Measurements from ENCODE around the gene CR2. TPM values are rescaled to one million over a fixed set of nuclear protein-coding genes. Genes with fewer than 3 reads are reported as not detected.

The CR2 gene
- total RNA-seq, 4 donors from 2014 or later = 0.06 to 0.07 TPM; not detected in 2

- no peak for DNase-seq (ENCODE audit: low spot score in 2 of 2)
- TF ChIP-seq POLR2A (IDR thresholded peaks at IDR 0.05) (no peak), CTCF (IDR thresholded peaks at IDR 0.05) (no peak)
- intact Hi-C loops (cut with DNase I; ENCODE audit: low total_unique reads) = no loop called here
- no peak overlapping the region for H3K4me3 ChIP-seq (ENCODE audit: low read depth, poor library complexity, severe bottlenecking)
These were observed 8.9 kb downstream of the CR2 start for GRCh38 chr1:207463021-207463420.

GRCh38 chr1:207463571-207463970 is 9.4 kb downstream of the CR2 start:
- intact Hi-C loops (cut with DNase I; ENCODE audit: low total_unique reads) = no loop called here
- H3K4me3 ChIP-seq (ENCODE audit: low read depth, poor library complexity, severe bottlenecking) = no peak overlapping the region
- WGBS, 2 donors = 69 to 74% methylated on average over 3 of the region's 3 CpGs
- DNase-seq (ENCODE audit: low spot score in 2 of 2) = no peak
- TF ChIP-seq CTCF (IDR thresholded peaks at IDR 0.05) = no peak
- no peak for TF ChIP-seq POLR2A (IDR thresholded peaks at IDR 0.05)

- TF ChIP-seq POLR2A (IDR thresholded peaks at IDR 0.05) (no peak), CTCF (IDR thresholded peaks at IDR 0.05) (no peak)
- no peak for DNase-seq (ENCODE audit: low spot score in 2 of 2)
- H3K4me3 ChIP-seq (ENCODE audit: low read depth, poor library complexity, severe bottlenecking) = no peak overlapping the region
- 79 to 84% methylated on average over 2 of the region's 2 CpGs for WGBS, 2 donors
- intact Hi-C loops (cut with DNase I; ENCODE audit: low total_unique reads) = no loop called here
These were observed 16.8 kb downstream of the CR2 start for GRCh38 chr1:207470927-207471326.

- intact Hi-C loops (cut with DNase I; ENCODE audit: low total_unique reads) = no loop called here
- no peak overlapping the region for H3K4me3 ChIP-seq (ENCODE audit: low read depth, poor library complexity, severe bottlenecking)
- no peak for DNase-seq (ENCODE audit: low spot score in 2 of 2)
- TF ChIP-seq POLR2A (IDR thresholded peaks at IDR 0.05) (no peak), CTCF (IDR thresholded peaks at IDR 0.05) (no peak)
- WGBS, 2 donors = 98 to 100% methylated on average over 1 of the region's 1 CpG
These were observed 20.1 kb downstream of the CR2 start for GRCh38 chr1:207474210-207474609.

GRCh38 chr1:207486198-207486597 is 32.1 kb downstream of the CR2 start:
- WGBS, 2 donors = 89 to 91% methylated on average over 3 of the region's 3 CpGs
- TF ChIP-seq POLR2A (IDR thresholded peaks at IDR 0.05) (no peak), CTCF (IDR thresholded peaks at IDR 0.05) (no peak)
- intact Hi-C loops (cut with DNase I; ENCODE audit: low total_unique reads) = no loop called here
- H3K4me3 ChIP-seq (ENCODE audit: low read depth, poor library complexity, severe bottlenecking) = no peak overlapping the region
- no peak for DNase-seq (ENCODE audit: low spot score in 2 of 2)

- intact Hi-C loops (cut with DNase I; ENCODE audit: low total_unique reads) = no loop called here
- H3K4me3 ChIP-seq (ENCODE audit: low read depth, poor library complexity, severe bottlenecking) = no peak overlapping the region
- TF ChIP-seq CTCF (IDR thresholded peaks at IDR 0.05) = no peak
- TF ChIP-seq POLR2A (IDR thresholded peaks at IDR 0.05) = no peak
- 70 to 71% methylated on average over 4 of the region's 4 CpGs for WGBS, 2 donors
- no peak for DNase-seq (ENCODE audit: low spot score in 2 of 2)
These were observed 33.5 kb downstream of the CR2 start for GRCh38 chr1:207487636-207488035.
